Fibroblast of the aortic adventitia (primary cell): Measurements from ENCODE around the gene GRIP2. TPM values are rescaled to one million over a fixed set of nuclear protein-coding genes. Genes with fewer than 3 reads are reported as not detected.
A peak's percentile ranks its signal among the peaks of the same experiment; 100 is the strongest.

Experiments used
- DNase-seq: peaks from one replicate; pipeline ENCODE4 v3.0.0-alpha.2; 2010; ENCODE audit warnings: low read depth
- H3K4me3 ChIP-seq: 2 replicates; pipeline ENCODE4 v1.5.1; 2011; ENCODE audit warnings: low read depth, mild to moderate bottlenecking, control low read depth, low read length, moderate library complexity
- CTCF ChIP-seq: IDR thresholded peaks from 2 replicates; pipeline ENCODE4 v1.5.1; 2011; ENCODE audit warnings: mild to moderate bottlenecking, low read length, control low read depth, inconsistent platforms; ENCODE audit not compliant: insufficient read depth
- total RNA-seq: library from RNA; depleted of rRNA; stranded (reverse); fragments of >200 nt; gene quantifications from 2 replicates; pipeline ENCODE4 v1.2.3, GENCODE V29; 2012; ENCODE audit warnings: low replicate concordance

GRIP2 gene
- total RNA-seq, 1 donor, result 0.90 TPM

GRCh38 chr3:14456794-14457193 is 83.3 kb downstream of the GRIP2 start:
- no peak for TF ChIP-seq CTCF
- no peak for DNase-seq
- H3K4me3 ChIP-seq, result no peak overlapping the region

GRCh38 chr3:14455571-14456317 is 84.4 kb downstream of the GRIP2 start:
- DNase-seq, result peak; percentile 23
- TF ChIP-seq CTCF, result no peak
- H3K4me3 ChIP-seq, result no peak overlapping the region

- TF ChIP-seq CTCF, result no peak
- H3K4me3 ChIP-seq, result no peak overlapping the region
- DNase-seq, result no peak
Measured at GRCh38 chr3:14454639-14455310, 85.4 kb downstream of the GRIP2 start.

GRCh38 chr3:14453876-14454638 is 86.1 kb downstream of the GRIP2 start:
- no peak for TF ChIP-seq CTCF
- no peak overlapping the region for H3K4me3 ChIP-seq

GRCh38 chr3:14452740-14453710 is 87.1 kb downstream of the GRIP2 start:
- H3K4me3 ChIP-seq, result peak overlapping the region; percentile 25
- peak; percentile 30 for TF ChIP-seq CTCF
- DNase-seq, result peak; percentile 100

More at GRCh38 chr3:14453876-14454638, 86.1 kb downstream of the GRIP2 start:
- no peak for DNase-seq
